A549 (cell line): Measurements from ENCODE around the gene SIRT6.

ENCODE experiments used
- BHLHE40 ChIP-seq: IDR thresholded peaks from 2 replicates; pipeline ENCODE4 v1.6.1; 2012; ENCODE audit warnings: low read depth, low read length, inconsistent platforms
- CTCF ChIP-seq: fragments of >200 bp; sonication (Bioruptor Twin); formaldehyde crosslinking; IDR thresholded peaks from 3 replicates; pipeline ENCODE4 v1.5.1; 2016
- ELK1 ChIP-seq: fragments of 150-350 bp; IDR thresholded peaks from 2 replicates; pipeline ENCODE4 v1.6.1; 2014; ENCODE audit warnings: low read depth, mild to moderate bottlenecking, low read length
- PHF8 ChIP-seq: fragments of 200-600 bp; sonication (generic); IDR thresholded peaks from 2 replicates; pipeline ENCODE4 v1.6.1; 2016; ENCODE audit warnings: low read depth, mild to moderate bottlenecking, antibody characterized with exemption, moderate library complexity, borderline replicate concordance

- no peak for TF ChIP-seq ELK1
- TF ChIP-seq PHF8 = no peak
- no peak for TF ChIP-seq CTCF
- TF ChIP-seq BHLHE40 = no peak
These were observed 43.5 kb upstream of the SIRT6 start for GRCh38 chr19:4225885-4226284.
